ENCODE data around the gene C3. TPM values are rescaled to one million over a fixed set of nuclear protein-coding genes. Genes with fewer than 3 reads are reported as not detected.

Gene C3
- total RNA-seq, 1 experiment from 2014 or later: not detected

GRCh38 chr19:6707658-6708018 lies 12.8 kb downstream of the C3 start:
- in situ Hi-C loops (cut with HindIII; ENCODE audit: low pct_unique_long_range_greater_than_20kb, low sequenced_read_pairs): no loop called here
- DNase-seq (ENCODE audit: low read depth, low spot score): no peak

- DNase-seq (ENCODE audit: low read depth, low spot score): no peak
- in situ Hi-C loops (cut with HindIII; ENCODE audit: low pct_unique_long_range_greater_than_20kb, low sequenced_read_pairs): no loop called here
Measured at GRCh38 chr19:6707011-6707657, 13.3 kb downstream of the C3 start.

- in situ Hi-C loops (cut with HindIII; ENCODE audit: low pct_unique_long_range_greater_than_20kb, low sequenced_read_pairs): no loop called here
- DNase-seq (ENCODE audit: low read depth, low spot score): no peak
Measured at GRCh38 chr19:6706633-6706958, 13.9 kb downstream of the C3 start.

- no peak for DNase-seq (ENCODE audit: low read depth, low spot score)
- in situ Hi-C loops (cut with HindIII; ENCODE audit: low pct_unique_long_range_greater_than_20kb, low sequenced_read_pairs): no loop called here
Measured at GRCh38 chr19:6705931-6706632, 14.4 kb downstream of the C3 start.

GRCh38 chr19:6700586-6701316 lies 19.7 kb downstream of the C3 start:
- in situ Hi-C loops (cut with HindIII; ENCODE audit: low pct_unique_long_range_greater_than_20kb, low sequenced_read_pairs): no loop called here
- DNase-seq (ENCODE audit: low read depth, low spot score): no peak

- in situ Hi-C loops (cut with HindIII; ENCODE audit: low pct_unique_long_range_greater_than_20kb, low sequenced_read_pairs): no loop called here
- DNase-seq (ENCODE audit: low read depth, low spot score): no peak
Measured at GRCh38 chr19:6699935-6700334, 20.5 kb downstream of the C3 start.

- in situ Hi-C loops (cut with HindIII; ENCODE audit: low pct_unique_long_range_greater_than_20kb, low sequenced_read_pairs): no loop called here
- DNase-seq (ENCODE audit: low read depth, low spot score): no peak
Measured at GRCh38 chr19:6697291-6697690, 23.2 kb downstream of the C3 start.

- in situ Hi-C loops (cut with HindIII; ENCODE audit: low pct_unique_long_range_greater_than_20kb, low sequenced_read_pairs): no loop called here
- no peak for DNase-seq (ENCODE audit: low read depth, low spot score)
Measured at GRCh38 chr19:6696239-6696820, 24.1 kb downstream of the C3 start.

GRCh38 chr19:6694147-6694815 lies 26.2 kb downstream of the C3 start:
- in situ Hi-C loops (cut with HindIII; ENCODE audit: low pct_unique_long_range_greater_than_20kb, low sequenced_read_pairs): no loop called here
- DNase-seq (ENCODE audit: low read depth, low spot score): no peak

GRCh38 chr19:6693681-6694080 lies 26.8 kb downstream of the C3 start:
- in situ Hi-C loops (cut with HindIII; ENCODE audit: low pct_unique_long_range_greater_than_20kb, low sequenced_read_pairs): no loop called here
- no peak for DNase-seq (ENCODE audit: low read depth, low spot score)

GRCh38 chr19:6693056-6693471 lies 27.4 kb downstream of the C3 start:
- DNase-seq (ENCODE audit: low read depth, low spot score): no peak
- in situ Hi-C loops (cut with HindIII; ENCODE audit: low pct_unique_long_range_greater_than_20kb, low sequenced_read_pairs): no loop called here

GRCh38 chr19:6692027-6692426 lies 28.4 kb downstream of the C3 start:
- in situ Hi-C loops (cut with HindIII; ENCODE audit: low pct_unique_long_range_greater_than_20kb, low sequenced_read_pairs): no loop called here

GRCh38 chr19:6691342-6691741 lies 29.1 kb downstream of the C3 start:
- in situ Hi-C loops (cut with HindIII; ENCODE audit: low pct_unique_long_range_greater_than_20kb, low sequenced_read_pairs): no loop called here

More at GRCh38 chr19:6692027-6692426, 28.4 kb downstream of the C3 start:
- no peak for DNase-seq (ENCODE audit: low read depth, low spot score)

GRCh38 chr19:6690160-6690885 lies 30.1 kb downstream of the C3 start:
- no peak for DNase-seq (ENCODE audit: low read depth, low spot score)
- in situ Hi-C loops (cut with HindIII; ENCODE audit: low pct_unique_long_range_greater_than_20kb, low sequenced_read_pairs): no loop called here

More at GRCh38 chr19:6691342-6691741, 29.1 kb downstream of the C3 start:
- DNase-seq (ENCODE audit: low read depth, low spot score): no peak

GRCh38 chr19:6687114-6687513 lies 33.3 kb downstream of the C3 start:
- in situ Hi-C loops (cut with HindIII; ENCODE audit: low pct_unique_long_range_greater_than_20kb, low sequenced_read_pairs): no loop called here
- no peak for DNase-seq (ENCODE audit: low read depth, low spot score)

- DNase-seq (ENCODE audit: low read depth, low spot score): no peak
- in situ Hi-C loops (cut with HindIII; ENCODE audit: low pct_unique_long_range_greater_than_20kb, low sequenced_read_pairs): no loop called here
Measured at GRCh38 chr19:6686628-6686975, 33.8 kb downstream of the C3 start.

GRCh38 chr19:6685962-6686627 lies 34.4 kb downstream of the C3 start:
- no peak for DNase-seq (ENCODE audit: low read depth, low spot score)
- in situ Hi-C loops (cut with HindIII; ENCODE audit: low pct_unique_long_range_greater_than_20kb, low sequenced_read_pairs): no loop called here
